Parathyroid adenoma (tissue), 2 donors: ENCODE measurements around the gene CEP68.

ENCODE experiments used
- H2AFZ ChIP-seq: fragments of 300-600 bp; sonication (generic); one replicate; pipeline ENCODE4 v1.7.0; 2017; ENCODE audit warnings: antibody characterized with exemption, mild to moderate bottlenecking
- H3K27ac ChIP-seq: fragments of 300-600 bp; sonication (generic); one replicate; pipeline ENCODE4 v1.7.0; 2017
- H3K27me3 ChIP-seq: fragments of 300-600 bp; sonication (generic); one replicate; pipeline ENCODE4 v1.7.0; 2017; ENCODE audit warnings: low read length; ENCODE audit not compliant: control insufficient read depth, insufficient read depth
- H3K36me3 ChIP-seq: fragments of 300-600 bp; sonication (generic); one replicate; pipeline ENCODE4 v1.7.0; 2017; ENCODE audit warnings: low read length; ENCODE audit not compliant: control insufficient read depth, insufficient read depth
- H3K4me1 ChIP-seq: fragments of 300-600 bp; sonication (generic); one replicate; pipeline ENCODE4 v1.7.0; 2017; ENCODE audit warnings: control low read depth
- H3K4me2 ChIP-seq: fragments of 300-600 bp; sonication (generic); one replicate; pipeline ENCODE4 v1.7.0; 2017; ENCODE audit warnings: low read length
- H3K4me3 ChIP-seq: fragments of 300-600 bp; sonication (generic); one replicate; pipeline ENCODE4 v1.7.0; 2017; ENCODE audit warnings: low read depth, low read length
- H3K79me2 ChIP-seq: fragments of 300-600 bp; sonication (generic); one replicate; pipeline ENCODE4 v1.7.0; 2017; ENCODE audit warnings: control low read depth
- H3K9ac ChIP-seq: fragments of 300-600 bp; sonication (generic); one replicate; pipeline ENCODE4 v1.7.0; 2017; ENCODE audit warnings: mild to moderate bottlenecking
- H3K9me3 ChIP-seq: fragments of 300-600 bp; sonication (generic); one replicate; pipeline ENCODE4 v1.7.0; 2017; ENCODE audit warnings: low read length; ENCODE audit not compliant: control insufficient read depth
- CTCF ChIP-seq: fragments of 300-600 bp; sonication (generic); IDR thresholded peaks from one replicate; pipeline ENCODE4 v1.7.0; 2017; ENCODE audit warnings: antibody characterized with exemption, mild to moderate bottlenecking
- donor health status: primary hyperparathyroidism.

Gene CEP68

DNA sequence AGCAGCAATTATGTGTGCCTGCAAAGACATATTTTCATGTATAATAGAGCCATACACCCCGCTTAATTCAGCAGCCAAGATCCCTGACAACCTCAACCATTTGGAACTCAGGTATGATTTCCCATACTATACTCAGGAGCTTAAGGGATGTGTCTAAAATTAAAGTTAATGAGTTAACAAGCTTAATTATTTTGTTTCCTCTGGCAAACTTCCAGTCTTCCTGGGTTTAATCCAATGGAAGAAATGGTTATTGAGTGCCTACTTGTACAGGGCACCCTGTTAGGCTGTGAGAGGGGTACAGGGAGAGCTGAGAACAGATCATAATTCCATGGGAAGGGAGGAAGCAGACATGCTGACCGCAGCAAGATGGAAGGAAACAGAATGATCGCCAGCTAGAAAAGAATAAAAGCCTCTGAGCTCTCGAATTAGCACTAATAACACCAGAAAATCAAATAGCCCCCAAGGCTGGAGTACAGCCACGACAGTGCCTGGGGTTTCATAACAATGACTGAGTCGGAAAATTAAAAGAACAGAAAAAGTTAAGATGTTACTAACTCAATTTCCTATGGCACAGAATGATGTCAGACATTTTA lies 20.8 kb upstream of the CEP68 start:
- no peak for TF ChIP-seq CTCF

DNA sequence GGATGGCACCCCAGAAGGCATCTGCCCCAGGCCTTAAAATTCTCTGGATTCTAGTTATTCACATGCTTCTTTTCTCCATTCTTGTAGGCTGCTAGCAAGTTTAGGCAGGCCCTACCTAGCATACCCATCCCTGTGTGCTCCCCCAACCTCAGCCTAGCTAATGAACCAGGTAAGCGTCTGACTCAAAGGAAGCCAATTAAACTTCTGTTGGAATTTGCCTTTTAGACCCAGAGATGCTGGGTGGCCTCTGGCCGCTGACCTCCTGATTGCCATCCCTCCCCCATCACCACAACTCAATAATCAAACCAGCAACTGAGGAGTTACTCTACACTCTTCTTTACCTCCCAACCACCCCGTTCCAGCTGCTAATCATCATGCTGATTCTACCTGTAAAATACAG lies 19.0 kb upstream of the CEP68 start:
- H3K27me3 ChIP-seq, result no peaks in the 10 kb centered on the region
- no peak for TF ChIP-seq CTCF
- H3K9me3 ChIP-seq, result no peaks in the 10 kb centered on the region
- no peaks in the 10 kb centered on the region for H3K36me3 ChIP-seq
- H3K4me1 ChIP-seq, result no peaks in the 10 kb centered on the region
- no peak overlapping the region for H3K27ac ChIP-seq
- H2AFZ ChIP-seq, result no peak overlapping the region
- no peaks in the 10 kb centered on the region for H3K79me2 ChIP-seq
- H3K9ac ChIP-seq, result no peak overlapping the region
- H3K4me3 ChIP-seq, result no peak overlapping the region
- H3K4me2 ChIP-seq, result no peak overlapping the region

More for the DNA sequence above, 20.8 kb upstream of the CEP68 start:
- Histone ChIP-seq H3K9ac (no peak overlapping the region), H3K4me3 (no peak overlapping the region), H3K27ac (no peak overlapping the region), H3K9me3 (no peaks in the 10 kb centered on the region), H3K79me2 (no peaks in the 10 kb centered on the region), H3K36me3 (no peaks in the 10 kb centered on the region), H3K27me3 (no peaks in the 10 kb centered on the region), H3K4me2 (no peak overlapping the region), H2AFZ (no peak overlapping the region), H3K4me1 (no peaks in the 10 kb centered on the region)

DNA sequence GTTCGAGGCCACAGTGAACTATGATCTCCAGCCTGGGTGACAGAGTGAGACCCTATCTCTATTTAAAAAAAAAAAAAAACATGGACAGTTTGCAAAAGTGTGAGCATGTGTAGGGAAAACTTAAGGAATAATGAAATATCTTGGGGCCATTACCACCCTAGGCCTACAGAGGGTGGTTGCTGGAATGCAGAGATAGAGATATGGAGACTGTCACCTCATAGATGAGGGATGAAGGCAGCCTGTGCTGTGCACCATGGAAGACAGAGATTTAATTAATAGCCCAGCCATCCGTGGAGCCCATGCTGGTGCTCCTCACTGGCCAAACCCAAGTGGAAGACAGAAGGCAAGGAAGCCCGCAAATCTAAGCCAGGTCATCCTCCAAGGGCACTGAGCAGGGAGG lies 16.6 kb upstream of the CEP68 start:
- no peaks in the 10 kb centered on the region for H3K36me3 ChIP-seq
- H2AFZ ChIP-seq, result no peak overlapping the region
- no peaks in the 10 kb centered on the region for H3K79me2 ChIP-seq
- no peaks in the 10 kb centered on the region for H3K4me1 ChIP-seq
- no peaks in the 10 kb centered on the region for H3K9me3 ChIP-seq
- H3K27ac ChIP-seq, result no peak overlapping the region
- no peaks in the 10 kb centered on the region for H3K27me3 ChIP-seq
- no peak overlapping the region for H3K4me3 ChIP-seq
- TF ChIP-seq CTCF, result no peak
- no peak overlapping the region for H3K4me2 ChIP-seq
- H3K9ac ChIP-seq, result no peak overlapping the region

DNA sequence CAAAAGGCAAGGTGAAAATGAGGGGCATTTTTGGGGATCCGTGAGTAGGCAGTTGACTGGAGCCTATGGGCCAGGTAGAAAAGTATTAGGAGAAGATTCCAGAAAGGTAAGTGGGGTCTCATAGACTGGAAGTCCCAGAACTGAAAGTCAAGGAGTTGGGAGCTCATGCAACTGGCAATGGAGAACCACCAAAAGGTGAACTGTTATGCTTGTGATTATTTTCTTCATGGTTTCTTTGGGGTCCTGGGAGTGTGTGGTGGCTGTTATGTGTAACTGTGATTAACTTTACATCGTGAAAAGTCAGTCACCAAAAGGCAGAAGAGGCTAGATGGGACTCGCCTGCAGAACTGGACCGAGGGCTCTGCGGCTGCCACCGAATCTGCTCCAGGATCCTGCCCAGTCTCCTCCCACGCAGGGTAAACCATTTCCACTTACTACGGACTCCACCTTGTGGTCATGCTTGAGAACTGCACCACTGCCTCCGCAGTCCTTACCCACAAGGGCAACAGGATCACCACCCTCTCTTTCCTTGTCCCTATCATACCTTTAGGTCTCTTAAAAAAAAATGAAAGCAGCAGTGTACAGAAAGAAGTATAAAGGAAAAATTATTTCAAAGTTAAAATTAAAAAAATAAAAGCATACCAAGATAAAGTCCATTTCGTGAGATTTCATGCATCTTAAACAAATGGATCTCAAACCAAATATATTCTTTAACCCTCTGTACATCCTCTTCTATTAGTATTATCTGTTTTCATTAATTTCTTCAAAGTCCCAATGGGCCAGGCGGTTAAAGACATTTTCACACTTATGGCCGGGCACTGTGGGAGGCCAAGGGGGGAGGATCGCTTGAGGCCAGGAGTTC lies 15.6 kb upstream of the CEP68 start:
- no peaks in the 10 kb centered on the region for H3K79me2 ChIP-seq
- peak overlapping the region; percentile 23 for H3K4me3 ChIP-seq
- peak; percentile 98 for TF ChIP-seq CTCF
- no peaks in the 10 kb centered on the region for H3K4me1 ChIP-seq
- H3K9ac ChIP-seq, result no peak overlapping the region
- no peaks in the 10 kb centered on the region for H3K27me3 ChIP-seq
- H3K4me2 ChIP-seq, result peak overlapping the region; percentile 39
- H2AFZ ChIP-seq, result peak overlapping the region; percentile 43
- H3K9me3 ChIP-seq, result no peaks in the 10 kb centered on the region
- H3K27ac ChIP-seq, result no peak overlapping the region
- no peaks in the 10 kb centered on the region for H3K36me3 ChIP-seq
